ENCODE results near the gene RRAS2. TPM values are rescaled to one million over a fixed set of nuclear protein-coding genes. Genes with fewer than 3 reads are reported as not detected.

The RRAS2 gene
- total RNA-seq, 1 experiment from 2014 or later, result 164 TPM

DNA sequence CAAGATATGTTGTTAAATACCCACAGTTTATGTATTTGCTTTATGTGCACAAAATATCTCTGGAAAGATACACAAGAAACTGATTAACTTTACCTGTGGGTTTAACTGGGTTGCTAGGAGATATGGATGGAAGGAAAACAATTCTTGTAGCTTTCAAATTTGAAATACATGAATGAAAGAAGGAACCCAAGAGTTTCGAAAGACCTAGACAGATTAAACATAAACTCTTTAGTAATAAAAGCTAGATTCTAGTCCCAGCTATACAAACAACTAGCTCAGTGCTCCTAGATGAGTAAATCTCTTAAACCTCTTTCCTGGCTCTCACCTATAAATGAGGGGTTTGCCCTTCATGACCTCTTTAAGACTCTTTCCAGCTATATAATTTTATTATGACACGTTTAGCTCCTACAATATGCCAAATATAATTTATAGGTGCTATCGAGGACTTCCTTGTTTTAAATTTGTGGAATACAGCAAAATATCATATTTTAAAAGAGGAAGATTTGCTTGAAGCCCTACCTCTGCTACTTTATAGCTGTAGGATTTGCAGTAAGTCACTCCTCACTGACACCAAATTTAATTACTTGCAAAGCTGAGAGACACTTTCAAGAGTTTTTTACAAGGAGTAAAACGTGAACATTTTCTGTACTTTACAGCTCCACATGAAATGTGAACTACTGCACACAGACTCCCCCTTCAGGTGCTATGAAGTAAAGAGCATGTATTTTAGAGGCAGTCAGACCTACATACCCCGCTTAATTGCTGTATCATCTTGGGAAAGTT lies 50.7 kb downstream of the RRAS2 start:
- POLR2A ChIA-PET, result interaction anchor here (1.5 kb wide), 1 partner anchor 50 kb away, joined by 4 read pairs; no protein-coding TSS in a partner anchor
- Mint-ChIP-seq H3K36me3 (no peaks in the 10 kb centered on the region), H3K9me3 (no peaks in the 10 kb centered on the region), H3K4me1 (peaks cover 52% of the 10 kb centered on the region), H3K27ac (peak overlapping the region; percentile 28; the same call in 1 of the 2 replicates), H3K27me3 (ENCODE audit: low read depth) (no peaks in the 10 kb centered on the region), H3K4me3 (no peak overlapping the region)
- TF ChIP-seq, protein P1, sequence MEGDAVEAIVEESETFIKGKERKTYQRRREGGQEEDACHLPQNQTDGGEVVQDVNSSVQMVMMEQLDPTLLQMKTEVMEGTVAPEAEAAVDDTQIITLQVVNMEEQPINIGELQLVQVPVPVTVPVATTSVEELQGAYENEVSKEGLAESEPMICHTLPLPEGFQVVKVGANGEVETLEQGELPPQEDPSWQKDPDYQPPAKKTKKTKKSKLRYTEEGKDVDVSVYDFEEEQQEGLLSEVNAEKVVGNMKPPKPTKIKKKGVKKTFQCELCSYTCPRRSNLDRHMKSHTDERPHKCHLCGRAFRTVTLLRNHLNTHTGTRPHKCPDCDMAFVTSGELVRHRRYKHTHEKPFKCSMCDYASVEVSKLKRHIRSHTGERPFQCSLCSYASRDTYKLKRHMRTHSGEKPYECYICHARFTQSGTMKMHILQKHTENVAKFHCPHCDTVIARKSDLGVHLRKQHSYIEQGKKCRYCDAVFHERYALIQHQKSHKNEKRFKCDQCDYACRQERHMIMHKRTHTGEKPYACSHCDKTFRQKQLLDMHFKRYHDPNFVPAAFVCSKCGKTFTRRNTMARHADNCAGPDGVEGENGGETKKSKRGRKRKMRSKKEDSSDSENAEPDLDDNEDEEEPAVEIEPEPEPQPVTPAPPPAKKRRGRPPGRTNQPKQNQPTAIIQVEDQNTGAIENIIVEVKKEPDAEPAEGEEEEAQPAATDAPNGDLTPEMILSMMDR (IDR thresholded peaks at IDR 0.05), result peak; percentile 38; the same call in 1 of the 2 replicates
- TF ChIP-seq, protein P2, sequence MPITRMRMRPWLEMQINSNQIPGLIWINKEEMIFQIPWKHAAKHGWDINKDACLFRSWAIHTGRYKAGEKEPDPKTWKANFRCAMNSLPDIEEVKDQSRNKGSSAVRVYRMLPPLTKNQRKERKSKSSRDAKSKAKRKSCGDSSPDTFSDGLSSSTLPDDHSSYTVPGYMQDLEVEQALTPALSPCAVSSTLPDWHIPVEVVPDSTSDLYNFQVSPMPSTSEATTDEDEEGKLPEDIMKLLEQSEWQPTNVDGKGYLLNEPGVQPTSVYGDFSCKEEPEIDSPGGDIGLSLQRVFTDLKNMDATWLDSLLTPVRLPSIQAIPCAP (CRISPR knock-in tag; IDR thresholded peaks at IDR 0.05), result no peak
- CTCF ChIA-PET, result interaction anchor here (0.6 to 2.5 kb wide), 25 partner anchors 9 to 147 kb away, joined by 3 to 22 read pairs (median 5); no protein-coding TSS in a partner anchor
- DNase-seq (ENCODE audit: low spot score) (no peak), ATAC-seq (peak; percentile 41)

DNA sequence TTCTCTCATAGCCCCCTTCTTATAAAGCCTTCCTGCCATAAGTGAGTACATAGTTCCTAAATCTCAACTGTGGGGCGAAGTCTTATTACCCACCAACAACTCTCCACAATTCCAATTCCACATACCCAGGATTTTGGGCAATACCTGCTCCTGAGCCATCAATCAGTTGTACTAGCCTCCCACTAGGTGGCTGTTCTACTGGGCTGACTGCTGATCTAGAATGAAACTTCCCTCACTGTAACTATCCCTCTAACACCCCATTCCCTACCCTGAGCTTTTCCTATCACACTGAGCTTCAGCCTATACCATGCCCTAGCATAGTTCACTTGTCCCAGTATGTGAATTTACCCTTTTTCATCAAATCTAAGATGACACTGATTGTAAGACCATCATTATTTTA lies 52.5 kb downstream of the RRAS2 start:
- CTCF ChIA-PET, result interaction anchor here (0.6 to 9.9 kb wide), 14 partner anchors 12 to 150 kb away, joined by 3 to 255 read pairs (median 4); no protein-coding TSS in a partner anchor
- POLR2A ChIA-PET, result no interaction called here
- ATAC-seq, result peak; percentile 80
- Mint-ChIP-seq H3K9me3 (no peaks in the 10 kb centered on the region), H3K27me3 (ENCODE audit: low read depth) (no peaks in the 10 kb centered on the region), H3K4me3 (no peak overlapping the region), H3K36me3 (no peaks in the 10 kb centered on the region), H3K4me1 (peaks cover 52% of the 10 kb centered on the region), H3K27ac (peak overlapping the region; percentile 51)
- DNase-seq (ENCODE audit: low spot score), result no peak
- TF ChIP-seq, protein P3, sequence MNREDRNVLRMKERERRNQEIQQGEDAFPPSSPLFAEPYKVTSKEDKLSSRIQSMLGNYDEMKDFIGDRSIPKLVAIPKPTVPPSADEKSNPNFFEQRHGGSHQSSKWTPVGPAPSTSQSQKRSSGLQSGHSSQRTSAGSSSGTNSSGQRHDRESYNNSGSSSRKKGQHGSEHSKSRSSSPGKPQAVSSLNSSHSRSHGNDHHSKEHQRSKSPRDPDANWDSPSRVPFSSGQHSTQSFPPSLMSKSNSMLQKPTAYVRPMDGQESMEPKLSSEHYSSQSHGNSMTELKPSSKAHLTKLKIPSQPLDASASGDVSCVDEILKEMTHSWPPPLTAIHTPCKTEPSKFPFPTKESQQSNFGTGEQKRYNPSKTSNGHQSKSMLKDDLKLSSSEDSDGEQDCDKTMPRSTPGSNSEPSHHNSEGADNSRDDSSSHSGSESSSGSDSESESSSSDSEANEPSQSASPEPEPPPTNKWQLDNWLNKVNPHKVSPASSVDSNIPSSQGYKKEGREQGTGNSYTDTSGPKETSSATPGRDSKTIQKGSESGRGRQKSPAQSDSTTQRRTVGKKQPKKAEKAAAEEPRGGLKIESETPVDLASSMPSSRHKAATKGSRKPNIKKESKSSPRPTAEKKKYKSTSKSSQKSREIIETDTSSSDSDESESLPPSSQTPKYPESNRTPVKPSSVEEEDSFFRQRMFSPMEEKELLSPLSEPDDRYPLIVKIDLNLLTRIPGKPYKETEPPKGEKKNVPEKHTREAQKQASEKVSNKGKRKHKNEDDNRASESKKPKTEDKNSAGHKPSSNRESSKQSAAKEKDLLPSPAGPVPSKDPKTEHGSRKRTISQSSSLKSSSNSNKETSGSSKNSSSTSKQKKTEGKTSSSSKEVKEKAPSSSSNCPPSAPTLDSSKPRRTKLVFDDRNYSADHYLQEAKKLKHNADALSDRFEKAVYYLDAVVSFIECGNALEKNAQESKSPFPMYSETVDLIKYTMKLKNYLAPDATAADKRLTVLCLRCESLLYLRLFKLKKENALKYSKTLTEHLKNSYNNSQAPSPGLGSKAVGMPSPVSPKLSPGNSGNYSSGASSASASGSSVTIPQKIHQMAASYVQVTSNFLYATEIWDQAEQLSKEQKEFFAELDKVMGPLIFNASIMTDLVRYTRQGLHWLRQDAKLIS (CRISPR knock-in tag; IDR thresholded peaks at IDR 0.05; ENCODE audit: borderline replicate concordance), result no peak
- TF ChIP-seq ZBTB21 (CRISPR knock-in tag; IDR thresholded peaks at IDR 0.05; ENCODE audit: borderline replicate concordance) (no peak), NR2C2 (CRISPR knock-in tag; IDR thresholded peaks at IDR 0.05) (no peak), KAT7 (CRISPR knock-in tag; IDR thresholded peaks at IDR 0.05; ENCODE audit: borderline replicate concordance) (no peak), TP53 (CRISPR knock-in tag; IDR thresholded peaks at IDR 0.05) (no peak), SP1 (CRISPR knock-in tag; conservative IDR thresholded peaks at IDR 0.05) (no peak), SMAD3 (CRISPR knock-in tag; IDR thresholded peaks at IDR 0.05; ENCODE audit: borderline replicate concordance) (no peak), ZNF317 (CRISPR knock-in tag; IDR thresholded peaks at IDR 0.05; ENCODE audit: borderline replicate concordance, low read depth) (no peak)
- TF ChIP-seq, protein P4, sequence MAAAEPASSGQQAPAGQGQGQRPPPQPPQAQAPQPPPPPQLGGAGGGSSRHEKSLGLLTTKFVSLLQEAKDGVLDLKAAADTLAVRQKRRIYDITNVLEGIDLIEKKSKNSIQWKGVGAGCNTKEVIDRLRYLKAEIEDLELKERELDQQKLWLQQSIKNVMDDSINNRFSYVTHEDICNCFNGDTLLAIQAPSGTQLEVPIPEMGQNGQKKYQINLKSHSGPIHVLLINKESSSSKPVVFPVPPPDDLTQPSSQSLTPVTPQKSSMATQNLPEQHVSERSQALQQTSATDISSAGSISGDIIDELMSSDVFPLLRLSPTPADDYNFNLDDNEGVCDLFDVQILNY (CRISPR knock-in tag; IDR thresholded peaks at IDR 0.05), result no peak
- TF ChIP-seq, protein P5, sequence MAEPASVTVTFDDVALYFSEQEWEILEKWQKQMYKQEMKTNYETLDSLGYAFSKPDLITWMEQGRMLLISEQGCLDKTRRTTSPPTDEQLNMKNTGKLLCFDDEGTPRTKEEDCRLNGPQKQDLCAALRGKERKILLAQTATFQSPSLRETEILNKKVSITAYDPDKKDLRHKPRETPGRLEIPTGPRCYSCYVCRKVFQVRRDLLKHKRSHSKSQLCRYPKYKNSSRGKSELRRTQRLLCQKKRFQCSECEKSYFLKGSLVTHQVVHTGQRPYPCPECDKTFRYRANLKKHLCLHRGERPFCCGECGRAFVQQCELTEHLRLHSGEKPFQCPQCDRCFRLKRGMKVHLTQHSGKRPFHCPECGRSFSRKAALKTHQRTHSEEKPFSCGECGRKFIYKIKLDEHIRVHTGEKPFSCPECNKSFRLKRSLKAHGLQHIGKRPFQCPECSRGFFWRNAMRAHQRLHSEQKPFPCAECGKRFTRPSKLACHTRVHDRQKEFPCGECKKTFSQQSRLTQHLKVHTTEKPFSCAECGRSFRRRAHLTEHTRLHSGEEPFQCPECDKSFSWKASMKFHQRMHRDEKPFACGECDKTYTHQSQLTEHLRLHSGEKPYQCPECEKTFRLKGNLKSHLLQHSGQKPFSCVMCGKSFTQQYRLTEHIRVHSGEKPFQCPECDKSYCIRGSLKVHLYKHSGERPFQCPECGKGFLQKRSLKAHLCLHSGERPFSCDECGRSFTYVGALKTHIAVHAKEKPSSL (CRISPR knock-in tag; conservative IDR thresholded peaks at IDR 0.05), result no peak

Measured in WTC11 (cell line).